SK-N-SH (cell line): ENCODE measurements around the gene MCM5. TPM values are rescaled to one million over a fixed set of nuclear protein-coding genes. Genes with fewer than 3 reads are reported as not detected.

Experiments
- CTCF ChIA-PET: fragments of 300-600, 350-600 bp; formaldehyde crosslinking; extraction: SDS; loops from one replicate; lab custom pipeline; 2021; lab: Yijun Ruan, JAX
- POLR2A ChIA-PET: fragments of 350-600 bp; sonication (Branson Sonifier 250); formaldehyde crosslinking; extraction: SDS; loops from one replicate; lab custom pipeline; 2020; ENCODE audit warnings: antibody characterized with exemption, inconsistent platforms; lab: Yijun Ruan, JAX
- DNase-seq: peaks from one replicate; pipeline ENCODE4 v3.0.0; 2012
- H2AFZ ChIP-seq: fragments of 200-600 bp; sonication (generic); 2 replicates; pipeline ENCODE4 v1.8.1; 2016; ENCODE audit warnings: antibody characterized with exemption, mild to moderate bottlenecking, low read depth
- H3F3A ChIP-seq: fragments of 200-600 bp; sonication (generic); replicated peaks from 2 replicates; pipeline ENCODE3; 2016; ENCODE audit warnings: antibody characterized with exemption, mild to moderate bottlenecking; ENCODE audit not compliant: insufficient read depth
- H3K27ac ChIP-seq, 2 experiments: fragments of 200-500 bp in 1 of 2; fragments of 200-600 bp in 1 of 2; sonication (Bioruptor generic) in 1 of 2; sonication (generic), shearing (Covaris generic) in 1 of 2; 2 replicates each; pipeline versions ENCODE4 v1.5.1 to v1.6.1; 2014 to 2016; ENCODE audit warnings: low read depth in 2 of 2, inconsistent platforms in 1 of 2, low read length in 1 of 2, mild to moderate bottlenecking in 1 of 2, mixed read lengths in 1 of 2
- H3K27me3 ChIP-seq: fragments of 200-600 bp; sonication (generic), shearing (Covaris generic); 2 replicates; pipeline ENCODE4 v1.6.1; 2016; ENCODE audit warnings: mixed run types; ENCODE audit not compliant: insufficient read depth
- H3K36me3 ChIP-seq, 2 experiments: fragments of 200-500 bp in 1 of 2; fragments of 200-600 bp in 1 of 2; sonication (Bioruptor generic) in 1 of 2; sonication (generic) in 1 of 2; replicated peaks in 1 of 2; 2 replicates each; pipeline versions ENCODE3 to v1.5.1; 2014 to 2016; ENCODE audit warnings: low read length in 1 of 2, mild to moderate bottlenecking in 1 of 2; ENCODE audit not compliant: insufficient read depth in 2 of 2, control insufficient read depth in 1 of 2
- H3K4me1 ChIP-seq, 2 experiments: fragments of 200-500 bp in 1 of 2; fragments of 200-600 bp in 1 of 2; sonication (Bioruptor generic) in 1 of 2; sonication (generic), shearing (Covaris generic) in 1 of 2; 2 replicates each; pipeline versions ENCODE4 v1.5.1 to v1.6.1; 2014 to 2016; ENCODE audit warnings: low read depth in 1 of 2, low read length in 1 of 2, mixed run types in 1 of 2; ENCODE audit not compliant: insufficient read depth in 2 of 2, control insufficient read depth in 1 of 2
- H3K4me2 ChIP-seq: fragments of 200-600 bp; sonication (generic), shearing (Covaris generic); 2 replicates; pipeline ENCODE4 v1.6.1; 2017; ENCODE audit warnings: mixed run types
- H3K4me3 ChIP-seq, 2 experiments: fragments of 200-500 bp in 1 of 2; fragments of 200-600 bp in 1 of 2; sonication (Bioruptor generic) in 1 of 2; sonication (generic), shearing (Covaris generic) in 1 of 2; 2 replicates each; pipeline versions ENCODE4 v1.5.1 to v1.8.1; 2014 to 2016; ENCODE audit warnings: low read depth in 2 of 2, inconsistent platforms in 1 of 2, low read length in 1 of 2, mild to moderate bottlenecking in 1 of 2, mixed read lengths in 1 of 2, moderate library complexity in 1 of 2
- H3K79me2 ChIP-seq: fragments of 200-600 bp; sonication (generic); 2 replicates; pipeline ENCODE4 v1.8.1; 2017; ENCODE audit warnings: mild to moderate bottlenecking; ENCODE audit not compliant: insufficient read depth
- H3K9ac ChIP-seq: fragments of 200-600 bp; sonication (generic); 2 replicates; pipeline ENCODE4 v1.6.1; 2017; ENCODE audit warnings: mixed run types
- H3K9me2 ChIP-seq: fragments of 200-600 bp; sonication (generic); 2 replicates; pipeline ENCODE4 v1.6.1; 2017; ENCODE audit warnings: mixed run types
- H3K9me3 ChIP-seq: fragments of 200-600 bp; sonication (generic); 2 replicates; pipeline ENCODE4 v1.6.1; 2017; ENCODE audit warnings: mixed run types, mild to moderate bottlenecking, moderate library complexity
- H4K20me1 ChIP-seq: fragments of 200-600 bp; sonication (generic); 2 replicates; pipeline ENCODE4 v1.6.1; 2017; ENCODE audit warnings: mild to moderate bottlenecking, mixed run types; ENCODE audit not compliant: insufficient read depth
- CHD2 ChIP-seq: fragments of 150-350 bp; IDR thresholded peaks from 2 replicates; pipeline ENCODE4 v1.6.1; 2018; ENCODE audit warnings: low read length; ENCODE audit not compliant: partially characterized antibody
- ELF1 ChIP-seq: IDR thresholded peaks from 2 replicates; pipeline ENCODE4 v1.4.0; 2012
- EP300 ChIP-seq, 2 experiments: IDR thresholded peaks; 2 replicates each; pipeline versions ENCODE4 v1.4.0 to v1.6.1; 2012; ENCODE audit warnings: borderline replicate concordance in 1 of 2, low read depth in 1 of 2, low read length in 1 of 2
- FOXJ3 ChIP-seq: sonication (generic); formaldehyde crosslinking; IDR thresholded peaks from 2 replicates; pipeline ENCODE4 v1.5.1; 2020; ENCODE audit warnings: mild to moderate bottlenecking, missing genetic modification reagents
- FOXM1 ChIP-seq: IDR thresholded peaks from 2 replicates; pipeline ENCODE4 v1.4.0; 2012; ENCODE audit warnings: low read depth, mild to moderate bottlenecking
- GATA2 ChIP-seq: sonication (generic); formaldehyde crosslinking; IDR thresholded peaks from 2 replicates; pipeline ENCODE4 v1.5.0; 2020; ENCODE audit warnings: mild to moderate bottlenecking, missing genetic modification reagents
- JUND ChIP-seq: IDR thresholded peaks from 2 replicates; pipeline ENCODE4 v1.4.0; 2012
- MEF2A ChIP-seq: IDR thresholded peaks from 2 replicates; pipeline ENCODE4 v1.4.0; 2012; ENCODE audit warnings: low read depth, borderline replicate concordance
- MXI1 ChIP-seq: IDR thresholded peaks from 2 replicates; pipeline ENCODE4 v1.6.1; 2012; ENCODE audit warnings: mild to moderate bottlenecking, low read depth, low read length, improper control_type of control experiment
- NRF1 ChIP-seq: IDR thresholded peaks from 2 replicates; pipeline ENCODE4 v1.6.1; 2012; ENCODE audit warnings: low read depth, mild to moderate bottlenecking, low read length
- RAD21 ChIP-seq: IDR thresholded peaks from 2 replicates; pipeline ENCODE4 v1.6.1; 2012; ENCODE audit warnings: mild to moderate bottlenecking, low read length
- RCOR1 ChIP-seq: fragments of 150-350 bp; IDR thresholded peaks from 2 replicates; pipeline ENCODE4 v1.6.1; 2017; ENCODE audit warnings: antibody characterized with exemption, low read length
- RFX5 ChIP-seq: IDR thresholded peaks from 2 replicates; pipeline ENCODE4 v1.6.1; 2012; ENCODE audit warnings: mild to moderate bottlenecking, improper control_type of control experiment, low read length
- RXRA ChIP-seq: IDR thresholded peaks from 2 replicates; pipeline ENCODE4 v1.4.0; 2012; ENCODE audit warnings: low read depth, mild to moderate bottlenecking, borderline replicate concordance
- TAF1 ChIP-seq: IDR thresholded peaks from 2 replicates; pipeline ENCODE4 v1.6.1; 2012; ENCODE audit warnings: low read depth, mild to moderate bottlenecking, low read length, moderate library complexity, borderline replicate concordance
- TCF12 ChIP-seq: IDR thresholded peaks from 2 replicates; pipeline ENCODE4 v1.4.0; 2012
- TEAD4 ChIP-seq: IDR thresholded peaks from 2 replicates; pipeline ENCODE4 v1.4.0; 2012; ENCODE audit warnings: mild to moderate bottlenecking, borderline replicate concordance; ENCODE audit not compliant: insufficient read depth
- WGBS: methylation state at CpG from one replicate; pipeline ENCODE4 v1.1.6; 2017; ENCODE audit warnings: low lambda C conversion rate; 5-methylcytosine and 5-hydroxymethylcytosine counted together
- polyA plus RNA-seq, 3 experiments: library from polyadenylated mRNA; depleted of rRNA; stranded (reverse); fragments of >200 nt; gene quantifications; 2 replicates each; pipeline ENCODE4 v1.2.3, GENCODE V29; 2012
- TF ChIP-seq, protein P1 (sequence below): IDR thresholded peaks from 2 replicates; pipeline ENCODE4 v1.4.0; 2012; ENCODE audit warnings: low read depth, borderline replicate concordance
- TF ChIP-seq, protein P2 (sequence below): fragments of 150-350 bp; IDR thresholded peaks from 2 replicates; pipeline ENCODE4 v1.6.1; 2016; ENCODE audit warnings: mild to moderate bottlenecking, low read depth, low read length
- TF ChIP-seq, protein P3 (sequence below): fragments of 150-350 bp; IDR thresholded peaks from 2 replicates; pipeline ENCODE4 v1.6.1; 2017; ENCODE audit warnings: antibody characterized with exemption, low read length, low read depth, borderline replicate concordance
- TF ChIP-seq, protein P4 (sequence below): IDR thresholded peaks from 2 replicates; pipeline ENCODE4; 2012

MCM5 gene
- polyA plus RNA-seq, 1 of the 3 experiments (the other 2 are of a cell fraction) = 42.9 TPM

DNA sequence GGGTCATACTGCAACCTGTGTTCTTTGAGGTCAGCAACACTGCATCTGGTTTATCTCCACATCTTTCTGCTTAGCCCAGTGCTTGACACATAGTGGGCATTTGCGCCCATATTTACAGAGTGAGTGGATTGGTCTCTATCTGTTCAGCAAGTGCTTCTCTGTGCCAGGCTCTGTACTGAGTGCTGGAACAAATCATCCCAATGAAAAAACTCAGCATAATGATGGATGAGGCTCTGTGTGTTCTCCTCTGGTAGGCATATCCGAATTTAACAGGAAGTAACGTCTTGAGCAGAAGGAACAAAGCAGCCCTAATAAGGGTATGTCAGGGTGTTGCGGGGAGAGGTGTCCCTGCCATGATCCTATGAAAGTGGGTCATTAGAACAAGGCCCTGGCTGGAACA lies 46.0 kb downstream of the MCM5 start:
- CTCF ChIA-PET = no interaction called here
- Histone ChIP-seq H2AFZ (no peak overlapping the region), H3K27ac (peak overlapping the region in 1 of 2 experiments; percentile 76; a peak in 2 of 4 replicates)

DNA sequence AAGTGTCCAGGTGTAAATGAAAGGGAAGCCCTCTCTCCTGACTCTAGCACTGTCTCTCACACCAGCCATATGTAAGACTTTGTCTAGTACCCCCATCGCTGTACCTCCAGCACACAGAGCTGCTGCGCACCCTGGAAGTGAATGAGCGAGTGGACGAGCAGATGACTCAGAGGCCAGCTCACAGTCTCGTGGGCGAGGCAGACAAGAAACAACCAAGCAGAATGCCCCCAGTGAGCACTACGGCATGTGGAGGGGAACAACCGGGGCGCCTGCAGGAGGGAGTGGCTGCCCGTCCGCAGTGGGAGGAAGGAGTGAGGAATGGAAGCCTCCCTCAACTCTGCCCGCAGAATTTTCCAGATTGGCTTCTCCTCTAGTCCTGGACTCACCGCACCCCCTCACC lies 46.4 kb downstream of the MCM5 start:
- peaks cover 3% of the 10 kb centered on the region for H3F3A ChIP-seq
- no peak overlapping the region for H3K4me3 ChIP-seq
- no peaks in the 10 kb centered on the region for H3K9me2 ChIP-seq
- H3K79me2 ChIP-seq = no peaks in the 10 kb centered on the region
- 31% methylated on average over 6 of the region's 13 CpGs for WGBS
- H3K36me3 ChIP-seq = no peaks in the 10 kb centered on the region
- peaks cover 2 to 16% of the 10 kb centered on the region in 2 experiments; a peak in 3 of 4 replicates for H3K4me1 ChIP-seq
- H3K27ac ChIP-seq = peak overlapping the region in 1 of 2 experiments; percentile 76; a peak in 2 of 4 replicates
- H2AFZ ChIP-seq = 0 out of 2 replicates have a peak overlapping the region, but pooled peaks have one; percentile 45
- H3K9me3 ChIP-seq = no peaks in the 10 kb centered on the region
- H3K27me3 ChIP-seq = no peaks in the 10 kb centered on the region
- peak overlapping the region; percentile 30; the same call in 1 of the 2 replicates for H3K4me2 ChIP-seq
- ChIA-PET POLR2A (no interaction called here), CTCF (interaction anchor here (2.8 kb wide), 1 partner anchor 15 kb away, joined by 13 read pairs; no protein-coding TSS in a partner anchor)
- H3K9ac ChIP-seq = peak overlapping the region; percentile 24; the same call in 1 of the 2 replicates
- no peak for DNase-seq
- no peaks in the 10 kb centered on the region for H4K20me1 ChIP-seq
- TF ChIP-seq TAF1 (peak; percentile 16; the same call in 1 of the 2 replicates), EP300 (IDR thresholded peaks at IDR 0.05; ENCODE audit: borderline replicate concordance in 1 of 2, low read depth in 1 of 2, low read length in 1 of 2) (peak in 1 of 2 experiments; percentile 45; a peak in 1 of 4 replicates), MEF2A (no peak), FOXJ3 (CRISPR knock-in tag) (no peak), ELF1 (no peak), TCF12 (peak; percentile 53), RCOR1 (no peak), RAD21 (no peak), TEAD4 (no peak), MXI1 (no peak), RFX5 (no peak), NRF1 (peak; percentile 48; the same call in 1 of the 2 replicates), CHD2 (no peak), RXRA (no peak), FOXM1 (no peak), GATA2 (CRISPR knock-in tag) (no peak)
- TF ChIP-seq, protein P1, sequence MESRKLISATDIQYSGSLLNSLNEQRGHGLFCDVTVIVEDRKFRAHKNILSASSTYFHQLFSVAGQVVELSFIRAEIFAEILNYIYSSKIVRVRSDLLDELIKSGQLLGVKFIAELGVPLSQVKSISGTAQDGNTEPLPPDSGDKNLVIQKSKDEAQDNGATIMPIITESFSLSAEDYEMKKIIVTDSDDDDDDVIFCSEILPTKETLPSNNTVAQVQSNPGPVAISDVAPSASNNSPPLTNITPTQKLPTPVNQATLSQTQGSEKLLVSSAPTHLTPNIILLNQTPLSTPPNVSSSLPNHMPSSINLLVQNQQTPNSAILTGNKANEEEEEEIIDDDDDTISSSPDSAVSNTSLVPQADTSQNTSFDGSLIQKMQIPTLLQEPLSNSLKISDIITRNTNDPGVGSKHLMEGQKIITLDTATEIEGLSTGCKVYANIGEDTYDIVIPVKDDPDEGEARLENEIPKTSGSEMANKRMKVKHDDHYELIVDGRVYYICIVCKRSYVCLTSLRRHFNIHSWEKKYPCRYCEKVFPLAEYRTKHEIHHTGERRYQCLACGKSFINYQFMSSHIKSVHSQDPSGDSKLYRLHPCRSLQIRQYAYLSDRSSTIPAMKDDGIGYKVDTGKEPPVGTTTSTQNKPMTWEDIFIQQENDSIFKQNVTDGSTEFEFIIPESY = no peak
- TF ChIP-seq, protein P2, sequence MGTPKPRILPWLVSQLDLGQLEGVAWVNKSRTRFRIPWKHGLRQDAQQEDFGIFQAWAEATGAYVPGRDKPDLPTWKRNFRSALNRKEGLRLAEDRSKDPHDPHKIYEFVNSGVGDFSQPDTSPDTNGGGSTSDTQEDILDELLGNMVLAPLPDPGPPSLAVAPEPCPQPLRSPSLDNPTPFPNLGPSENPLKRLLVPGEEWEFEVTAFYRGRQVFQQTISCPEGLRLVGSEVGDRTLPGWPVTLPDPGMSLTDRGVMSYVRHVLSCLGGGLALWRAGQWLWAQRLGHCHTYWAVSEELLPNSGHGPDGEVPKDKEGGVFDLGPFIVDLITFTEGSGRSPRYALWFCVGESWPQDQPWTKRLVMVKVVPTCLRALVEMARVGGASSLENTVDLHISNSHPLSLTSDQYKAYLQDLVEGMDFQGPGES = no peak
- TF ChIP-seq, protein P3, sequence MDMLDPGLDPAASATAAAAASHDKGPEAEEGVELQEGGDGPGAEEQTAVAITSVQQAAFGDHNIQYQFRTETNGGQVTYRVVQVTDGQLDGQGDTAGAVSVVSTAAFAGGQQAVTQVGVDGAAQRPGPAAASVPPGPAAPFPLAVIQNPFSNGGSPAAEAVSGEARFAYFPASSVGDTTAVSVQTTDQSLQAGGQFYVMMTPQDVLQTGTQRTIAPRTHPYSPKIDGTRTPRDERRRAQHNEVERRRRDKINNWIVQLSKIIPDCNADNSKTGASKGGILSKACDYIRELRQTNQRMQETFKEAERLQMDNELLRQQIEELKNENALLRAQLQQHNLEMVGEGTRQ = no peak
- TF ChIP-seq, protein P4, sequence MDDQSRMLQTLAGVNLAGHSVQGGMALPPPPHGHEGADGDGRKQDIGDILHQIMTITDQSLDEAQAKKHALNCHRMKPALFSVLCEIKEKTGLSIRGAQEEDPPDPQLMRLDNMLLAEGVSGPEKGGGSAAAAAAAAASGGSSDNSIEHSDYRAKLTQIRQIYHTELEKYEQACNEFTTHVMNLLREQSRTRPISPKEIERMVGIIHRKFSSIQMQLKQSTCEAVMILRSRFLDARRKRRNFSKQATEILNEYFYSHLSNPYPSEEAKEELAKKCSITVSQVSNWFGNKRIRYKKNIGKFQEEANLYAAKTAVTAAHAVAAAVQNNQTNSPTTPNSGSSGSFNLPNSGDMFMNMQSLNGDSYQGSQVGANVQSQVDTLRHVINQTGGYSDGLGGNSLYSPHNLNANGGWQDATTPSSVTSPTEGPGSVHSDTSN = no peak

More for the DNA sequence above, 46.0 kb downstream of the MCM5 start:
- Histone ChIP-seq H3K9ac (peak overlapping the region; percentile 24; the same call in 1 of the 2 replicates), H3K36me3 (no peaks in the 10 kb centered on the region), H3K9me2 (no peaks in the 10 kb centered on the region), H3K4me1 (peaks cover 0 to 16% of the 10 kb centered on the region in 2 experiments; a peak in 3 of 4 replicates), H3K4me3 (no peak overlapping the region), H3K9me3 (no peaks in the 10 kb centered on the region), H3F3A (peaks cover 3% of the 10 kb centered on the region), H3K27me3 (no peaks in the 10 kb centered on the region), H4K20me1 (no peaks in the 10 kb centered on the region), H3K4me2 (peak overlapping the region; percentile 14; the same call in 1 of the 2 replicates), H3K79me2 (no peaks in the 10 kb centered on the region)
- DNase-seq = no peak
- 63% methylated on average over 4 of the region's 4 CpGs for WGBS
- POLR2A ChIA-PET = no interaction called here
- TF ChIP-seq, protein P4 = peak; percentile 68; the same call in 1 of the 2 replicates
- TF ChIP-seq TCF12 = peak; percentile 83
- TF ChIP-seq JUND = no peak
